ENCODE results near the gene PRKAG1.

- TF ChIP-seq EZH2 (IDR thresholded peaks at IDR 0.05; ENCODE audit: borderline replicate concordance, insufficient read depth, low read depth, low read length, poor library complexity, severe bottlenecking) (no peak), CTCF (IDR thresholded peaks at IDR 0.05) (no peak)
These were observed 34.1 kb upstream of the PRKAG1 start for GRCh38 chr12:49052451-49053208.

Measured in B cell (primary cell).